Activated effector memory CD4-positive, alpha-beta T cell treated with Interleukin-2 at 50 U/mL for 16 hours (primary cell): ENCODE measurements around the gene AUTS2.

ENCODE experiments used
- DNase-seq: peaks from one replicate; pipeline ENCODE4 v3.0.0-alpha.2; 2020

AUTS2 gene

GRCh38 chr7:69871213-69871885, 273.1 kb downstream of the AUTS2 start:
- DNase-seq, result no peak

DNA sequence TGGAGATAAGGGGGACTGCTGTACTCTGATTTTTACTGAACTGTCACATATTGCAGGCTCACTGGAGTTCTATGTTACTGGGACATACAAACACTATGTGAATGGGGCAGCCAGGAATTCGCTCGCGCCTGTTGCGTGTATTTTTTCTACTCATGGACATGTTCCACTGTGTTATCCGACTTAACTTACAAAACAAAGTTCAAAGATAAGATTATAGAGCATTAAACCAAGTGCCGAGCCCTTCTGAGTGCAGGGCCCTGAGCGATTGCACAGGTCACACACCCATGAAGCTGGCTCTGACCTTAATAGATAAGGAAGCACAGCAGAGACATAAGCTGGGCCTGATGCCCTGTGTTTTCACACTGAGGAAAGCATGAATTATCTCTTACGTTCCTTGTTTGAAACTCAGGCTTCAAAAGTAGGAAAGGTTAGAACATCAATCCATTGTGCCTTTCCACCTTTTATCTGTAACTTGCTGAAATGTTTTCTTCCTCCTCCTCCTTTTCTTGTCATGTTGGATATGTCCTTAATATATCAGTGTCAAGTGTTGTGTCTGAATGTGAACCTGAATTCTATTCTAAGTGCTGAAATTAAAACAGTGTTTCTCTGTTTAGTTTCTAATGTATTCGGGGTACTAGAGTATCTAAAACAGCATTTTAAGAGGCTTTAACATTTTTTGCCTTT, 273.8 kb downstream of the AUTS2 start:
- DNase-seq, result no peak

DNA sequence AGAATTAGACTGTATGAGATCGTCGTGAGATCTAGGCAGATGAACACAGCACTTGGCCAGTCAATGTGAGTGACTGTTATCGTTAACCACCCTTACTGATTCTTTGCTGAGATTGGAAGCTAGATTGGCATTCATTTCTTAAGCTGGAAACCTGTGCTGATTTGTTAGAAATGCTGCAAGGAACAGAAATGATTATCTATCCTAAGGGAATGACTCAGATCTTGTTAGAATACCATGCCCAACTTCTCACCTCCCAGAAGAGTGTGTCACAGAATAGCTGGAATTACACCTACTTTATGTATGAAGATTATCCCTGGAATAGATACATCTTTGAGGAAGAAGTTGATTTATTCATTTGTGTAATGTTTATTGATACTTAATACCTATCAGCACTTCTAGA, 275.2 kb downstream of the AUTS2 start:
- DNase-seq, result no peak

- no peak for DNase-seq
Measured at GRCh38 chr7:69878015-69878414, 279.7 kb downstream of the AUTS2 start.

DNA sequence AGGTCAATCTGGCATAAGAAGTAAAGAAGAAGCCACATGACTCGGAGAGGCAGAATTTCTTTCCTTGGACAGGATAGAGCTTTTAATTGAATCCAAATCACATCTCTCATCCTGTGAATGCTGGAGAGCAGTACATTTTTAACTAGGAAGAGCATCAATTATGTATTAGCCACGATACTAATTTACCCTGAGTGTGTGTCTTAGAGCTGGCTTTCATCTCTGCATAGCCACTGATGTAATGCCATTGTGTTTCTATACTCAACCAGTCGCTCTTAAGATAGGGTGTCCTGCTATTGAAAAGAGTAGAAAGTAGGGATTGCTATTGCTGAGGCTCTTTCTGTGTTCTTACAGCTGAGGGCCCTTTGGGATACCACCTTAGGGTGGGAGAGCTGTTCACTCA, 280.3 kb downstream of the AUTS2 start:
- no peak for DNase-seq

- DNase-seq, result no peak
Measured at GRCh38 chr7:69879989-69880388, 281.7 kb downstream of the AUTS2 start.

GRCh38 chr7:69880840-69881239, 282.6 kb downstream of the AUTS2 start:
- no peak for DNase-seq

GRCh38 chr7:69882269-69882668, 284.0 kb downstream of the AUTS2 start:
- no peak for DNase-seq

DNA sequence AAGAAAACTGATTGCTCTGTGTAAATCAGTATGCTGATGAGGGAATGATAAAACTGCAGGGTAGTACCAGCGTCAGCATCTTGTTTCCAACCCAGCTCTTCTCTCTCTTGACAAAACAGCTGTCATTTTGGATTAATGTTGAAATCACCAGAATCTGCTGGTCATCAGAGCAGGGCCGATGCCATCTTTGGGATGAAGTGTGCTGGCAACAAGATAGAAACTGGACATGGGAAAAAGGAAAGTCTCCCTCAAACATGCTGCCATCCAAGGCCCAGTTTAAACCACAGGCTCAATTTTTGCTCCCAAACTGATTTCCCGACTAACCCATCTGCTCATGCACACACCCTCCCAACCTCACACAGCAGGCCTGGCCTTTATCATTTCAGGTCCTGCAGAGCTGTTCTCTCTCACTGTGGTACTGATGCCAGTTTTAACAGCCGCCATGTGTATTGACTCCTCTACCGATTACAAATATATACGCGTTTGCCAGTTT, 285.2 kb downstream of the AUTS2 start:
- DNase-seq, result no peak

DNA sequence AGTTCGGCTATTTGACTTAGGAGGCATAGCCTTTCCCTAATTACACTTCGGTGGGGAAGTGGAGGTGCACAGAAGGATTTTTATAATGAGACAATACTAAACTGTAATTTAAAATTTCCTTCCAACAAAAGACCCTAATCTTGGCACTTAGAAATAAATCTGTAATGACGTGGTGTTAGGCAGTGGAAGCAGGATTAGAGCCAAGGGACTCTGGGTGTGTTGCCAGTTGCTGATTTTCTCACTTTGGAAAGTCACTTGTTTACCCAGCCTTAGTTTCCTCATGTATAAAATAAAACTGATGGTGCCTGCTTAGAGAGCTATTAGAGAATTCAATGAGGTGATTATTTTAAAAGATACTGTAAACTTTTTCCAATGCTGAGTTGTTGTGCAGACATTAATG, 287.2 kb downstream of the AUTS2 start:
- no peak for DNase-seq

GRCh38 chr7:69889338-69889975, 291.2 kb downstream of the AUTS2 start:
- DNase-seq, result no peak

DNA sequence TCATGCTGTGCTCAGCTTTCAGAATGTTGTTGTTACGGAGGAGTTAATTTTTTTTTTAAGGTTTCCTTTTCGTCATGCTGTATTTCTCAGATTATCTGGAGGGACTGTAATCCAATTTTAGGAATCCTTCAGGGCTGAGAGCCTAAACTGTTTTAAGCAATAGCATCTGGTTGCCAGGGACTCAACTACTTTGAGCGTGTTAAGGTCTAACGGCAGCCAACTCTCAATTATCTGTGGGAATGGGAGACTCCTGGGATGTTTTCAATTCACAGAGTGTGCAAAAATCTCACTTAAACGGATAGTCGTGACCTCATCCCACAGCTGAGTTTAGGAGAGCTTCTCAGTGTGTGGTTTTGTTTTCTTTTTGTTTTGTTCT, 291.7 kb downstream of the AUTS2 start:
- no peak for DNase-seq

GRCh38 chr7:69892790-69893189, 294.5 kb downstream of the AUTS2 start:
- no peak for DNase-seq

DNA sequence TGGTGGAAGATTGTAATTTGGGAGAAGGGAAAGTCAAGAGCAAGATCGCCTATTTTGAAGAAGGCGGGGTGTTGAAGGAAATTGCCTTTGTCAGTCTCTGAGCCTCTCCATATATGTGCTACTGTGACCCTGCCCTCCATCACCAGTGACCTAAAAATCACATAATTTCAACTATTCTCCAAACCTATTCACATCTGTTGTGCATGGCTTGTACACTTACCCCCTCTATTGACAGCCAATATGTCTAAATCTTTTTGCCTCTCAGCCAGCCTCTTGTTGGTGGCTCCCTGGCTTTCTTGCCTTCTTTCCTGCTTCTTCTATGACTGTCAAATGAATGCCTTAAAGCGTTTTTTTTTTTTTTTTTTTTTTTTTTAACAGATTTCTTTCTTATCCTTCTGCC, 295.6 kb downstream of the AUTS2 start:
- no peak for DNase-seq

DNA sequence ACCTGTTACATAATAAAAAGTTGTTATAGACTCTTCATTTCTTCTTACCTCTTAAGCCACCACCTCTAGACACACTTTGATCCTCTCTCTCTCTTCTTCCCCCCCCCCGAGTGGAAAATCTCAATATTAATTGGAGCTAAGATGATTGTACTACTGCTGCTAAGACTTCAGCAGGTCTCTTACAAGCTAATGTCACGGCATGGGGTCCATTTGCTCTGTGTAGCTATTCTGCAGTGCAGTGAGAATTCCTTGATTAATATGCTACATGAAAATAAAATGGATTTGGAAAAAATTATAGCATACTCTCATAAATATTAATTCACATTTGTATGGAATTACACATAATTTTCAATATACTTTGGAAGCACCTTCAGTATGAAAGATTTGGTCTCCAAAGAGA, 297.2 kb downstream of the AUTS2 start:
- DNase-seq, result no peak

DNA sequence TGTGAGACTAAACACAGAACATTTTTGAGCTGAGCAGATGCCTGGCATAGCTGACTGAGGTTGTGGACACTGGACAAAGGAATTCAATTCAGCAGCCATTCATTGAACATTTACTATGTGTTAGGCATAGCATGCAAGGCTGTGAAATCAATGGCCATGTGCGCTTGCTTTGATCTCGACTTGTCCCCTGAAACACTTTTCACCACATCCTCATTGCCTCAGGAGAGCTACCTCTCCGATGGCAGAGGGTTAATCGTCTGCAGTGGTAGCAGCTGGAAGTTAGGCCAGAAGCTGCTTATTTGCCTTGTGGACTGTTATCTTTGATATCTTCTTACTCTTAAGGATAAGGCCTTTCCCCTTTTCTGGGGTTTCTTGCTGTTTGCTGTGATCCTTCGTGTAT, 297.8 kb downstream of the AUTS2 start:
- DNase-seq, result no peak

DNA sequence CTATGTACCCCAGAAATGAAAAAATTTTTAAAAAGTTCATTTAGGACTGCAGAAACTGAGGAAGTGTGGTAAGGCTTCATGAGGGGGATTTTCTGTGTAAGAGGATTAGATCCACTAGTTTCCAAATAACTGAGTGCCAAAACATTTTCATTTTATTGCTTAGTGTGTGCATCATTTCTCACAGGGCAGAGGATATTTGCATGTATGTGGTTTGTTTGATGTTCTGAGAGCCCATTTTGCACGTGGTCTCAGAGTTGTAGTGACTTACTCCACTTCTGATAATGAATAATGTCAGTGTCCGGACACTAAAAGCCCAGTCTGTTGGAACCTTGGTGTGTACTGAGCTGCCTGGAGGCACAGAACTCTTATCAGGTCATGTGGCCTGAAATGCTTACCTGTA, 299.9 kb downstream of the AUTS2 start:
- DNase-seq, result no peak

DNA sequence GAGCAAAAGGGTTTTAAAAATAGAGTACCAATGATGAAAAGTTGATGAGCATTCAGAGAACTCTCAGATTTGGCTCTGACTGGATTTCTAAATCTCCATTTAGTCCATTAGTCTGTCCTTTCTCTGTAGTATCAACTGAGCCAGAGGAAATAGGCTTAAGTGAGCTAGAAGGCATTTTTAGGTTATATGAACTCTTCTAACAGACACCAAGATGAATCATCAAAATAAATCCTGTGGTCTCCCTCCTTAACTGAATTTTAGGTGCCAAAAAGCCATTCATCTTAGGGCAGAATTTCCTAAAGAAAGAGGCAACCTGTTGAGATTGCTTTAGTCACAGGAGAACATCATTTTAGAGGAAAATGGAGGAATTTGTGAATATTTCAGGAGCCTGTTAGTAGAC, 305.1 kb downstream of the AUTS2 start:
- no peak for DNase-seq

DNA sequence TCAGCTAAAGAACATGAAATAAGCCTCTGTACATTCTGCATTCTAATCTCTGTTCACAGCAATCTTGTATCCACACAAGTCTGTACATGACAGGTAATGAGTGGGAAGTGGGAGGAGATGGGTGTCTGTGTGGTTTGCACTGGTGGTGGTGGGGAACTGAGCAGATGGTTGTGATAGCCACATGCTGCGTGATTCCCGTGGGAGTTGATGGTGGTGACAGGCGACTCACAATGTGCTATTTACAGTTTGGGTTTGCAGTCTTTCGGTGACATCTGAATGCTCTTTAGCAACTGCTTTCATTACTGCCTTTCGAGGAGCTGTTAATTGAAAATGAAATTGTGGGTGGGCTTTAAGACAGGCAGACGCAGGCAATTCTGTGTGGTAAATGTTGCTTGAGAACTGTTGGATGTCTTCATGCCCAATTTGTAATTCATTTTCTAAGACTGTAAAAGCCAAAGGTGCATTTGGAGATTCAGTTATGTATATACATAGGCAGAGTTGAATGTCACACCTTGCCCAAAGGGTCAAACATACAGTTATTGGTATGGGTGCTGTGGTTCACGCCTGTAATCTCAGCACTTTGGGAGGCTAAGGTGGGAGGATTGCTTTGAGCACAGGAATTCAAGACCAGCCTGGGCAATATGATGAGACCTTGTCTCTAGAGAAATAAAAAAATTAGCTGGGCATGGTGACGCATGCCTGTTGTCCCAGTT, 308.2 kb downstream of the AUTS2 start:
- no peak for DNase-seq

GRCh38 chr7:69907720-69908119, 309.4 kb downstream of the AUTS2 start:
- no peak for DNase-seq

- DNase-seq, result no peak
Measured at GRCh38 chr7:69908454-69908853, 310.2 kb downstream of the AUTS2 start.

- DNase-seq, result no peak
Measured at GRCh38 chr7:69910150-69910549, 311.9 kb downstream of the AUTS2 start.

GRCh38 chr7:69911337-69911736, 313.1 kb downstream of the AUTS2 start:
- DNase-seq, result no peak

GRCh38 chr7:69912141-69912540, 313.9 kb downstream of the AUTS2 start:
- no peak for DNase-seq
